Endothelial cell of umbilical vein (primary cell): ENCODE measurements around the gene LENEP. TPM values are rescaled to one million over a fixed set of nuclear protein-coding genes. Genes with fewer than 3 reads are reported as not detected.

Source experiments
- BruUV-seq: library from RNA; stranded (reverse); fragments of 400-500 nt; replicated peaks from 2 replicates; lab custom pipeline; 2021; lab: Mats Ljungman, UMichigan
- CTCF ChIA-PET: fragments of 300-600, 350-600 bp; sonication (Branson Sonifier 250); formaldehyde crosslinking; loops from one replicate; lab custom pipeline; 2021; ENCODE audit warnings: antibody characterized with exemption, inconsistent platforms; lab: Charles Lee
- POLR2A ChIA-PET: fragments of 300-600, 350-600 bp; sonication (Branson Sonifier 250); formaldehyde crosslinking; loops from one replicate; lab custom pipeline; 2021; ENCODE audit warnings: antibody characterized with exemption, inconsistent platforms; lab: Charles Lee
- DNase-seq: peaks from one replicate; pipeline ENCODE4 v3.0.0-alpha.2; 2011; ENCODE audit warnings: low read depth, low spot score
- FAIRE-seq: peaks from 2 replicates; lab custom pipeline; 2011; peaks lifted over from hg19 to GRCh38; lab: Jason Lieb, UNC
- H2AFZ ChIP-seq: 2 replicates; pipeline ENCODE4 v1.6.0; 2012; ENCODE audit warnings: low read depth, low read length, control low read depth, inconsistent platforms
- H3K27ac ChIP-seq: 2 replicates; pipeline ENCODE4 v1.5.1; 2011; ENCODE audit warnings: low read depth, mild to moderate bottlenecking, control low read depth, low read length, moderate library complexity; ENCODE audit not compliant: insufficient read depth
- H3K27me3 ChIP-seq, 2 experiments: 2 replicates each; pipeline versions ENCODE4 v1.6.0 to v1.6.1; 2011; ENCODE audit warnings: low read length in 2 of 2, mixed read lengths in 1 of 2; ENCODE audit not compliant: control insufficient read depth in 2 of 2, insufficient read depth in 2 of 2
- H3K36me3 ChIP-seq, 2 experiments: 2 replicates in 1 of 2; 3 replicates in 1 of 2; pipeline ENCODE4 v1.5.1; 2011; ENCODE audit warnings: low read length in 2 of 2, mild to moderate bottlenecking in 1 of 2, moderate library complexity in 1 of 2; ENCODE audit not compliant: control insufficient read depth in 2 of 2, insufficient read depth in 2 of 2; ENCODE audit errors: extremely low read depth in 1 of 2
- H3K4me1 ChIP-seq: 3 replicates; pipeline ENCODE4 v1.5.1; 2011; ENCODE audit warnings: mild to moderate bottlenecking, low read length; ENCODE audit not compliant: control insufficient read depth, insufficient read depth; ENCODE audit errors: extremely low read depth
- H3K4me2 ChIP-seq: 2 replicates; pipeline ENCODE4 v1.6.1; 2011; ENCODE audit warnings: low read length, control low read depth, mixed read lengths; ENCODE audit not compliant: insufficient read depth
- H3K4me3 ChIP-seq, 3 experiments: fragments of 200-600 bp in 1 of 3; sonication (generic), shearing (Covaris generic) in 1 of 3; replicated peaks in 1 of 3; 2 replicates each; pipeline ENCODE4 v1.5.1; 2011 to 2016; ENCODE audit warnings: control low read depth in 3 of 3, low read length in 3 of 3, mild to moderate bottlenecking in 2 of 3, inconsistent platforms in 1 of 3, low read depth in 1 of 3, moderate library complexity in 1 of 3; ENCODE audit not compliant: insufficient read depth in 1 of 3
- H3K79me2 ChIP-seq: 2 replicates; pipeline ENCODE4 v1.6.0; 2012; ENCODE audit warnings: low read length, inconsistent platforms; ENCODE audit not compliant: control insufficient read depth, insufficient read depth
- H3K9ac ChIP-seq: replicated peaks from 2 replicates; pipeline ENCODE3; 2011; ENCODE audit warnings: low read length, control low read depth; ENCODE audit not compliant: insufficient read depth; ENCODE audit errors: extremely low read depth
- H3K9me1 ChIP-seq: replicated peaks from 3 replicates; pipeline ENCODE4 v1.6.0; 2011; ENCODE audit warnings: mild to moderate bottlenecking, low read length; ENCODE audit not compliant: control insufficient read depth, insufficient read depth; ENCODE audit errors: extremely low read depth
- H3K9me3 ChIP-seq: replicated peaks from 2 replicates; pipeline ENCODE4 v1.5.1; 2012; ENCODE audit warnings: low read length, inconsistent platforms; ENCODE audit not compliant: control insufficient read depth, insufficient read depth
- H4K20me1 ChIP-seq: replicated peaks from 2 replicates; pipeline ENCODE3; 2011; ENCODE audit warnings: mild to moderate bottlenecking, low read length; ENCODE audit not compliant: control insufficient read depth, insufficient read depth; ENCODE audit errors: extremely low read depth
- EZH2 ChIP-seq: IDR thresholded peaks from 2 replicates; pipeline ENCODE4 v1.6.1; 2012; ENCODE audit warnings: borderline replicate concordance, low read depth, mild to moderate bottlenecking, moderate library complexity, low read length, inconsistent platforms; ENCODE audit not compliant: severe bottlenecking
- FOS ChIP-seq: IDR thresholded peaks from 2 replicates; pipeline ENCODE4 v1.6.1; 2011; ENCODE audit warnings: mild to moderate bottlenecking, low read length, moderate library complexity, borderline replicate concordance; ENCODE audit not compliant: insufficient read depth
- GATA2 ChIP-seq: IDR thresholded peaks from 2 replicates; pipeline ENCODE4 v1.7.0; 2011; ENCODE audit warnings: low read depth, mild to moderate bottlenecking, moderate library complexity, mixed read lengths, low read length; ENCODE audit not compliant: insufficient read length, insufficient read depth
- JUN ChIP-seq: IDR thresholded peaks from 2 replicates; pipeline ENCODE4 v1.6.1; 2011; ENCODE audit warnings: borderline replicate concordance, low read depth; ENCODE audit not compliant: insufficient read length, insufficient read depth
- MYC ChIP-seq: IDR thresholded peaks from one replicate; pipeline ENCODE4 v1.6.1; 2011; ENCODE audit warnings: mild to moderate bottlenecking, low read depth, low read length
- POLR2A ChIP-seq: IDR thresholded peaks from 2 replicates; pipeline ENCODE4 v1.6.1; 2012; ENCODE audit warnings: low read depth, mild to moderate bottlenecking, control low read depth, low read length
- POLR2AphosphoS5 ChIP-seq: IDR thresholded peaks from 2 replicates; pipeline ENCODE4 v1.6.1; 2012; ENCODE audit warnings: low read depth, mild to moderate bottlenecking, control low read depth, low read length, moderate library complexity; ENCODE audit not compliant: insufficient read depth
- dilution Hi-C: fragments of 300-500 bp; cut with MboI; formaldehyde crosslinking; loops from one replicate; pipeline ENCODE4 v1.15.0; 2019; ENCODE audit warnings: low sequenced_read_pairs; ENCODE audit not compliant: extremely low pct_ligation_motif_present
- intact Hi-C: fragments of 100-400 bp; cut with micrococcal nuclease; formaldehyde crosslinking; loops from one replicate; pipeline ENCODE4 v1.10.0; 2022
- polyA plus RNA-seq, 4 experiments: library from polyadenylated mRNA; depleted of rRNA in 3 of 4; stranded (reverse) in 3 of 4; unstranded in 1 of 4; fragments of >200 nt; gene quantifications; 2 replicates each; pipeline versions ENCODE4 v1.2.1 to v1.2.3, GENCODE V29; 2011 to 2012; ENCODE audit warnings: missing spikeins in 1 of 4
- total RNA-seq: library from RNA; stranded (reverse); gene quantifications from 2 replicates; pipeline ENCODE4 v1.2.3, GENCODE V29; 2021
- TF ChIP-seq, protein P1 (sequence below): IDR thresholded peaks from 2 replicates; pipeline ENCODE4 v1.6.1; 2011; ENCODE audit not compliant: insufficient read depth, insufficient read length
- TF ChIP-seq, protein P2 (sequence below), 2 donors: IDR thresholded peaks; 1 replicate in 1 of 2; 2 replicates in 1 of 2; pipeline ENCODE4 v1.5.1; 2011; ENCODE audit warnings: low read length in 2 of 2, mild to moderate bottlenecking in 2 of 2, moderate library complexity in 2 of 2, control low read depth in 1 of 2, inconsistent platforms in 1 of 2, low read depth in 1 of 2; ENCODE audit not compliant: insufficient read depth in 1 of 2; ENCODE audit errors: extremely low read depth in 1 of 2

The LENEP gene
- total and polyA plus RNA-seq, 2 donors (not counting 3 experiments of a cell fraction or from before 2014, with no cell fraction given), result 0.64 TPM; not detected in 1

- DNase-seq (peak; percentile 33), FAIRE-seq (no peak)
- Histone ChIP-seq H3K4me3 (peak overlapping the region; percentile 53 to 94 (median 65)), H3K9me1 (no peaks in the 10 kb centered on the region), H3K36me3 (no peaks in the 10 kb centered on the region), H3K9me3 (no peaks in the 10 kb centered on the region), H3K9ac (peak overlapping the region; percentile 69), H3K4me2 (peak overlapping the region; percentile 54), H3K27ac (peak overlapping the region; percentile 63), H3K27me3 (no peaks in the 10 kb centered on the region), H3K4me1 (peaks cover 25% of the 10 kb centered on the region), H3K79me2 (peaks cover 16% of the 10 kb centered on the region), H4K20me1 (no peaks in the 10 kb centered on the region), H2AFZ (peak overlapping the region; percentile 21)
- intact Hi-C loops (loop anchor here (2.0 to 5.0 kb wide), 2 partner anchors 41 to 447 kb away; partner anchors contain the start of gene UBE2Q1), dilution Hi-C loops (no loop called here)
- TF ChIP-seq POLR2A (no peak), FOS (peak; percentile 50)
- BruUV-seq, result no TSS peak
- ChIA-PET CTCF (interaction anchor here (0.7 to 6.5 kb wide), 8 partner anchors 11 to 425 kb away, joined by 3 to 87 read pairs (median 4); partner anchors contain the start of genes ADAM15, FLAD1, PYGO2 and SHC1), POLR2A (no interaction called here)
These were observed 10.5 kb downstream of the LENEP start for GRCh38 chr1:155003766-155004351.

- ChIA-PET CTCF (interaction anchor here (0.8 to 6.5 kb wide), 5 partner anchors 10 to 47 kb away, joined by 3 to 87 read pairs (median 3); partner anchors contain the start of genes ADAM15, FLAD1 and SHC1), POLR2A (interaction anchor here (0.6 kb wide), 1 partner anchor 1115 kb away, joined by 4 read pairs; no protein-coding TSS in a partner anchor)
- Histone ChIP-seq H3K4me1 (peaks cover 25% of the 10 kb centered on the region), H3K4me3 (peak overlapping the region in 2 of 3 experiments; percentile 65 to 94), H2AFZ (no peak overlapping the region), H3K79me2 (peaks cover 16% of the 10 kb centered on the region), H3K27ac (peak overlapping the region; percentile 0), H3K4me2 (peak overlapping the region; percentile 54), H3K9me1 (no peaks in the 10 kb centered on the region), H3K36me3 (no peaks in the 10 kb centered on the region), H3K27me3 (no peaks in the 10 kb centered on the region), H3K9ac (no peak overlapping the region), H3K9me3 (no peaks in the 10 kb centered on the region), H4K20me1 (no peaks in the 10 kb centered on the region)
- DNase-seq, result no peak
- dilution Hi-C loops (no loop called here), intact Hi-C loops (loop anchor here (5.0 kb wide), 1 partner anchor 447 kb away; the partner anchor contains the start of gene UBE2Q1)
- TF ChIP-seq POLR2A, result no peak
- TF ChIP-seq, protein P1, sequence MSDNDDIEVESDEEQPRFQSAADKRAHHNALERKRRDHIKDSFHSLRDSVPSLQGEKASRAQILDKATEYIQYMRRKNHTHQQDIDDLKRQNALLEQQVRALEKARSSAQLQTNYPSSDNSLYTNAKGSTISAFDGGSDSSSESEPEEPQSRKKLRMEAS, result no peak
- no peak for TF ChIP-seq MYC
- TF ChIP-seq EZH2, result no peak
- TF ChIP-seq JUN, result no peak
- TF ChIP-seq POLR2AphosphoS5, result no peak
- no peak for TF ChIP-seq GATA2
- TF ChIP-seq, protein P2, sequence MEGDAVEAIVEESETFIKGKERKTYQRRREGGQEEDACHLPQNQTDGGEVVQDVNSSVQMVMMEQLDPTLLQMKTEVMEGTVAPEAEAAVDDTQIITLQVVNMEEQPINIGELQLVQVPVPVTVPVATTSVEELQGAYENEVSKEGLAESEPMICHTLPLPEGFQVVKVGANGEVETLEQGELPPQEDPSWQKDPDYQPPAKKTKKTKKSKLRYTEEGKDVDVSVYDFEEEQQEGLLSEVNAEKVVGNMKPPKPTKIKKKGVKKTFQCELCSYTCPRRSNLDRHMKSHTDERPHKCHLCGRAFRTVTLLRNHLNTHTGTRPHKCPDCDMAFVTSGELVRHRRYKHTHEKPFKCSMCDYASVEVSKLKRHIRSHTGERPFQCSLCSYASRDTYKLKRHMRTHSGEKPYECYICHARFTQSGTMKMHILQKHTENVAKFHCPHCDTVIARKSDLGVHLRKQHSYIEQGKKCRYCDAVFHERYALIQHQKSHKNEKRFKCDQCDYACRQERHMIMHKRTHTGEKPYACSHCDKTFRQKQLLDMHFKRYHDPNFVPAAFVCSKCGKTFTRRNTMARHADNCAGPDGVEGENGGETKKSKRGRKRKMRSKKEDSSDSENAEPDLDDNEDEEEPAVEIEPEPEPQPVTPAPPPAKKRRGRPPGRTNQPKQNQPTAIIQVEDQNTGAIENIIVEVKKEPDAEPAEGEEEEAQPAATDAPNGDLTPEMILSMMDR (IDR thresholded peaks at IDR 0.05; ENCODE audit: extremely low read depth in 1 of 2, insufficient read depth in 1 of 2, low read depth in 1 of 2, low read length in 2 of 2), result no peak
- peak; percentile 70 for FAIRE-seq
- BruUV-seq, result no TSS peak
These were observed 11.1 kb downstream of the LENEP start for GRCh38 chr1:155004352-155005075.
